DOHH2 (cell line): ENCODE results near the gene CCDC7.

ENCODE experiments used
- H3F3A ChIP-seq: fragments of 200-600 bp; sonication (generic), shearing (Covaris generic); 2 replicates; pipeline ENCODE4 v1.6.0; 2016; ENCODE audit warnings: antibody characterized with exemption, mild to moderate bottlenecking; ENCODE audit not compliant: control insufficient read depth, insufficient read depth
- H3K27ac ChIP-seq: fragments of 200-600 bp; sonication (generic); 2 replicates; pipeline ENCODE4 v1.5.1; 2014; ENCODE audit warnings: low read depth, mild to moderate bottlenecking, low read length, moderate library complexity
- H3K27me3 ChIP-seq: fragments of 200-600 bp; sonication (generic); 2 replicates; pipeline ENCODE4 v1.6.1; 2014; ENCODE audit warnings: mild to moderate bottlenecking, low read length, mixed read lengths; ENCODE audit not compliant: control insufficient read depth
- H3K36me3 ChIP-seq: fragments of 200-600 bp; sonication (generic); 2 replicates; pipeline ENCODE4 v1.6.1; 2014; ENCODE audit warnings: mild to moderate bottlenecking, low read length, moderate library complexity, mixed read lengths; ENCODE audit not compliant: control insufficient read depth
- H3K4me1 ChIP-seq: fragments of 200-600 bp; sonication (generic); 2 replicates; pipeline ENCODE4 v1.6.1; 2014; ENCODE audit warnings: mild to moderate bottlenecking, low read length, mixed read lengths; ENCODE audit not compliant: control insufficient read depth
- H3K4me2 ChIP-seq: fragments of 200-600 bp; sonication (generic); 2 replicates; pipeline ENCODE4 v1.6.0; 2014; ENCODE audit warnings: mild to moderate bottlenecking, low read length, moderate library complexity
- H3K4me3 ChIP-seq: fragments of 200-600 bp; sonication (generic); 2 replicates; pipeline ENCODE4 v1.5.1; 2014; ENCODE audit warnings: mild to moderate bottlenecking, low read length, mixed read lengths
- H3K79me2 ChIP-seq: fragments of 200-600 bp; sonication (generic); 2 replicates; pipeline ENCODE4 v1.6.1; 2014; ENCODE audit warnings: mild to moderate bottlenecking, low read length, mixed read lengths; ENCODE audit not compliant: control insufficient read depth
- H3K9me2 ChIP-seq: fragments of 200-600 bp; sonication (generic); replicated peaks from 2 replicates; pipeline ENCODE4 v1.6.1; 2014; ENCODE audit warnings: mild to moderate bottlenecking, low read length, mixed read lengths; ENCODE audit not compliant: control insufficient read depth
- H3K9me3 ChIP-seq: fragments of 200-600 bp; sonication (generic); 2 replicates; pipeline ENCODE4 v1.6.1; 2014; ENCODE audit warnings: antibody characterized with exemption, low read length, mixed read lengths; ENCODE audit not compliant: control insufficient read depth, insufficient read depth
- H4K20me1 ChIP-seq: fragments of 200-600 bp; sonication (generic); 2 replicates; pipeline ENCODE4 v1.6.0; 2014; ENCODE audit warnings: low read depth, mild to moderate bottlenecking, antibody characterized with exemption, low read length, moderate library complexity; ENCODE audit not compliant: control insufficient read depth, insufficient read depth
- CTCF ChIP-seq: fragments of 200-600 bp; sonication (generic); IDR thresholded peaks from one replicate; pipeline ENCODE4 v1.5.1; 2014; ENCODE audit warnings: antibody characterized with exemption, mild to moderate bottlenecking, low read depth, low read length; ENCODE audit not compliant: poor library complexity, severe bottlenecking
- EZH2phosphoT487 ChIP-seq: fragments of 200-600 bp; sonication (generic); IDR thresholded peaks from 2 replicates; pipeline ENCODE4 v1.6.1; 2017; ENCODE audit warnings: borderline replicate concordance, mild to moderate bottlenecking, antibody characterized with exemption, low read length, moderate library complexity, mixed read lengths

CCDC7 gene

GRCh38 chr10:32419615-32420014 is 26.3 kb upstream of the CCDC7 start:
- H3K4me2 ChIP-seq = no peak overlapping the region
- no peaks in the 10 kb centered on the region for H3K36me3 ChIP-seq

GRCh38 chr10:32426186-32426585 is 19.8 kb upstream of the CCDC7 start:
- no peaks in the 10 kb centered on the region for H3K79me2 ChIP-seq
- no peaks in the 10 kb centered on the region for H3F3A ChIP-seq
- H3K36me3 ChIP-seq = no peaks in the 10 kb centered on the region
- H3K9me3 ChIP-seq = peaks cover 6% of the 10 kb centered on the region
- H4K20me1 ChIP-seq = no peaks in the 10 kb centered on the region
- H3K4me1 ChIP-seq = no peaks in the 10 kb centered on the region
- TF ChIP-seq CTCF (no peak), EZH2phosphoT487 (no peak)
- no peak overlapping the region for H3K4me3 ChIP-seq
- H3K4me2 ChIP-seq = no peak overlapping the region
- H3K9me2 ChIP-seq = no peaks in the 10 kb centered on the region
- H3K27me3 ChIP-seq = no peaks in the 10 kb centered on the region
- no peak overlapping the region for H3K27ac ChIP-seq

More at GRCh38 chr10:32419615-32420014, 26.3 kb upstream of the CCDC7 start:
- peaks cover 6% of the 10 kb centered on the region for H3K9me3 ChIP-seq
- no peak overlapping the region for H3K4me3 ChIP-seq
- H3K27ac ChIP-seq = no peak overlapping the region
- peaks cover 3% of the 10 kb centered on the region; the same call in 1 of the 2 replicates for H3K27me3 ChIP-seq
- H4K20me1 ChIP-seq = no peaks in the 10 kb centered on the region
- no peaks in the 10 kb centered on the region for H3K9me2 ChIP-seq
- H3K79me2 ChIP-seq = no peaks in the 10 kb centered on the region
- no peaks in the 10 kb centered on the region for H3F3A ChIP-seq
- no peak for TF ChIP-seq EZH2phosphoT487
- TF ChIP-seq CTCF = no peak
- no peaks in the 10 kb centered on the region for H3K4me1 ChIP-seq

GRCh38 chr10:32433542-32433941 is 12.4 kb upstream of the CCDC7 start:
- no peaks in the 10 kb centered on the region for H3K9me2 ChIP-seq
- no peaks in the 10 kb centered on the region for H4K20me1 ChIP-seq
- no peaks in the 10 kb centered on the region for H3K4me1 ChIP-seq
- H3K27me3 ChIP-seq = no peaks in the 10 kb centered on the region
- H3K4me3 ChIP-seq = no peak overlapping the region
- no peaks in the 10 kb centered on the region for H3F3A ChIP-seq
- no peaks in the 10 kb centered on the region for H3K79me2 ChIP-seq
- no peak overlapping the region for H3K4me2 ChIP-seq
- no peaks in the 10 kb centered on the region for H3K36me3 ChIP-seq
- peaks cover 4% of the 10 kb centered on the region; the same call in 1 of the 2 replicates for H3K9me3 ChIP-seq
- no peak overlapping the region for H3K27ac ChIP-seq
- TF ChIP-seq CTCF (no peak), EZH2phosphoT487 (no peak)
